Keratinocyte (primary cell): ENCODE data around the gene ADARB2. TPM values are rescaled to one million over a fixed set of nuclear protein-coding genes. Genes with fewer than 3 reads are reported as not detected.

ENCODE experiments used
- DNase-seq: peaks from one replicate; pipeline ENCODE4 v3.0.0-alpha.2; 2011; ENCODE audit warnings: low read depth, missing footprints, low spot score
- FAIRE-seq: peaks from 2 replicates; lab custom pipeline; 2011; peaks lifted over from hg19 to GRCh38; lab: Jason Lieb, UNC
- H2AFZ ChIP-seq: 2 replicates; pipeline ENCODE4 v1.6.0; 2012; ENCODE audit warnings: low read length, control low read depth, inconsistent platforms; ENCODE audit not compliant: control insufficient read depth
- H3K27ac ChIP-seq: 2 replicates; pipeline ENCODE4 v1.5.1; 2011; ENCODE audit warnings: low read length; ENCODE audit not compliant: control insufficient read depth, insufficient read depth
- H3K27me3 ChIP-seq: 3 replicates; pipeline ENCODE4 v1.6.0; 2011; ENCODE audit warnings: low read length; ENCODE audit not compliant: control insufficient read depth, insufficient read depth; ENCODE audit errors: extremely low read depth
- H3K36me3 ChIP-seq, 2 experiments: 2 replicates in 1 of 2; 3 replicates in 1 of 2; pipeline ENCODE4 v1.5.1; 2011; ENCODE audit warnings: low read length in 2 of 2, mild to moderate bottlenecking in 1 of 2; ENCODE audit not compliant: control insufficient read depth in 2 of 2, insufficient read depth in 2 of 2; ENCODE audit errors: extremely low read depth in 1 of 2
- H3K4me1 ChIP-seq: 3 replicates; pipeline ENCODE4 v1.5.1; 2011; ENCODE audit warnings: low read length; ENCODE audit not compliant: control insufficient read depth, insufficient read depth; ENCODE audit errors: extremely low read depth
- H3K4me2 ChIP-seq: 3 replicates; pipeline ENCODE4 v1.6.0; 2011; ENCODE audit warnings: low read depth, low read length; ENCODE audit not compliant: control insufficient read depth, insufficient read depth; ENCODE audit errors: extremely low read depth
- H3K4me3 ChIP-seq, 3 experiments: fragments of 200-600 bp in 1 of 3; sonication (generic) in 1 of 3; 2 replicates in 2 of 3; 3 replicates in 1 of 3; pipeline ENCODE4 v1.5.1; 2011 to 2016; ENCODE audit warnings: low read length in 3 of 3, mild to moderate bottlenecking in 3 of 3, control low read depth in 2 of 3, inconsistent platforms in 1 of 3, low read depth in 1 of 3, mixed read lengths in 1 of 3, mixed run types in 1 of 3, moderate library complexity in 1 of 3; ENCODE audit not compliant: control insufficient read depth in 2 of 3, insufficient read depth in 2 of 3; ENCODE audit errors: extremely low read depth in 1 of 3
- H3K79me2 ChIP-seq: 2 replicates; pipeline ENCODE4 v1.6.0; 2012; ENCODE audit warnings: low read length; ENCODE audit not compliant: control insufficient read depth, insufficient read depth
- H3K9ac ChIP-seq: 3 replicates; pipeline ENCODE4 v1.6.0; 2011; ENCODE audit warnings: low read length; ENCODE audit not compliant: control insufficient read depth, insufficient read depth; ENCODE audit errors: extremely low read depth
- H3K9me1 ChIP-seq: 3 replicates; pipeline ENCODE4 v1.6.0; 2011; ENCODE audit warnings: low read length; ENCODE audit not compliant: control insufficient read depth, insufficient read depth; ENCODE audit errors: extremely low read depth
- H3K9me3 ChIP-seq: 2 replicates; pipeline ENCODE4 v1.5.1; 2012; ENCODE audit warnings: low read depth, low read length; ENCODE audit not compliant: control insufficient read depth
- H4K20me1 ChIP-seq: 3 replicates; pipeline ENCODE4 v1.6.0; 2011; ENCODE audit warnings: low read length; ENCODE audit not compliant: control insufficient read depth, insufficient read depth; ENCODE audit errors: extremely low read depth
- EZH2 ChIP-seq: IDR thresholded peaks from one replicate; pipeline ENCODE4 v1.6.1; 2012; ENCODE audit warnings: inconsistent platforms, mild to moderate bottlenecking, low read length, moderate library complexity
- dilution Hi-C: fragments of 300-500 bp; cut with MboI; formaldehyde crosslinking; loops from one replicate; pipeline ENCODE4 v1.7.0; 2020; ENCODE audit warnings: low sequenced_read_pairs; ENCODE audit not compliant: extremely low pct_ligation_motif_present
- polyA plus RNA-seq, 5 experiments: library from polyadenylated mRNA; depleted of rRNA in 3 of 5; stranded (reverse) in 3 of 5; stranded (forward) in 1 of 5; unstranded in 1 of 5; fragments of >200 nt; gene quantifications; 1 replicate in 1 of 5; 2 replicates in 3 of 5; 3 replicates in 1 of 5; pipeline versions ENCODE4 v1.2.1 to v1.2.3, GENCODE V29; 2011 to 2012; ENCODE audit warnings: missing spikeins in 2 of 5, low read depth in 1 of 5, low replicate concordance in 1 of 5
- TF ChIP-seq, protein P1 (sequence below), 3 experiments: IDR thresholded peaks in 1 of 3; conservative IDR thresholded peaks in 1 of 3; optimal IDR thresholded peaks in 1 of 3; 2 replicates in 2 of 3; 3 replicates in 1 of 3; pipeline versions ENCODE3 to v1.5.1; 2011; ENCODE audit warnings: low read length in 3 of 3, mild to moderate bottlenecking in 3 of 3, moderate library complexity in 2 of 3, control low read depth in 1 of 3, inconsistent platforms in 1 of 3; ENCODE audit not compliant: insufficient read depth in 2 of 3; ENCODE audit errors: extremely low read depth in 1 of 3

The ADARB2 gene
- polyA plus RNA-seq, 1 donor (not counting 4 experiments of a cell fraction or from before 2014, with no cell fraction given) = not detected

DNA sequence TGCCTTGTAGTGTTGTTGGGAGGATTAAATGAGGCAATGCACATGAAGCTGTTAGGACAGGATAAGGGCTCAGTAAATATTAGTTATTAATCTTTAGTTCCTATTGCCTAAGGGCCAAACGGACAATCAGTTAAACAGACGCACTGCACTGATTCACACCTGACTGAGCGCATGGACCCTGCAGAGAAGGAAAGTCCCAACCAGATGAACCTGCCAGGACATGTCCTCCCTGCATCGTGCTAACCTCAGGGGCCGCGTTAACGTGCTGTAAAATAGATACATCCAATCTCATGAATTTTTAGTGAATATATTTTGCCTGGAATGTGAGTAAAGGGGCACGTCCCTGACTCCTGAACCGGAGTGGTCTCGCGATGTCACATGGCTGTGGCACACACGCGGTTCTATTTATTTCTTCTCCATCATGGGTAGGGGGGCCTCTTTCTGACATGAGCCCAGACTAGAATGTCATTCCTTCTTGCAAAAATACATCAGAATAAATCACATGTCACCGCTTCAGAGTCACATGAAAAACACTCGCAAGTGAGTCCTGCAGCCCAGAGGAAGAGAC is 12.3 kb downstream of the ADARB2 start:
- Histone ChIP-seq H4K20me1 (no peaks in the 10 kb centered on the region), H3K9ac (no peak overlapping the region), H3K4me1 (peaks cover 5% of the 10 kb centered on the region), H3K27me3 (no peaks in the 10 kb centered on the region), H3K79me2 (no peaks in the 10 kb centered on the region), H2AFZ (peak overlapping the region; percentile 63), H3K9me1 (no peaks in the 10 kb centered on the region), H3K4me2 (no peak overlapping the region), H3K4me3 (no peak overlapping the region), H3K9me3 (no peaks in the 10 kb centered on the region), H3K36me3 (no peaks in the 10 kb centered on the region), H3K27ac (peak overlapping the region; percentile 25)
- FAIRE-seq = peak; percentile 81
- DNase-seq = peak; percentile 1
- TF ChIP-seq, protein P1, sequence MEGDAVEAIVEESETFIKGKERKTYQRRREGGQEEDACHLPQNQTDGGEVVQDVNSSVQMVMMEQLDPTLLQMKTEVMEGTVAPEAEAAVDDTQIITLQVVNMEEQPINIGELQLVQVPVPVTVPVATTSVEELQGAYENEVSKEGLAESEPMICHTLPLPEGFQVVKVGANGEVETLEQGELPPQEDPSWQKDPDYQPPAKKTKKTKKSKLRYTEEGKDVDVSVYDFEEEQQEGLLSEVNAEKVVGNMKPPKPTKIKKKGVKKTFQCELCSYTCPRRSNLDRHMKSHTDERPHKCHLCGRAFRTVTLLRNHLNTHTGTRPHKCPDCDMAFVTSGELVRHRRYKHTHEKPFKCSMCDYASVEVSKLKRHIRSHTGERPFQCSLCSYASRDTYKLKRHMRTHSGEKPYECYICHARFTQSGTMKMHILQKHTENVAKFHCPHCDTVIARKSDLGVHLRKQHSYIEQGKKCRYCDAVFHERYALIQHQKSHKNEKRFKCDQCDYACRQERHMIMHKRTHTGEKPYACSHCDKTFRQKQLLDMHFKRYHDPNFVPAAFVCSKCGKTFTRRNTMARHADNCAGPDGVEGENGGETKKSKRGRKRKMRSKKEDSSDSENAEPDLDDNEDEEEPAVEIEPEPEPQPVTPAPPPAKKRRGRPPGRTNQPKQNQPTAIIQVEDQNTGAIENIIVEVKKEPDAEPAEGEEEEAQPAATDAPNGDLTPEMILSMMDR (optimal IDR thresholded peaks at IDR 0.05 in 1 of 3, IDR thresholded peaks at IDR 0.05 in 1 of 3, conservative IDR thresholded peaks at IDR 0.05 in 1 of 3; ENCODE audit: extremely low read depth in 1 of 3, insufficient read depth in 2 of 3, low read length in 3 of 3) = no peak
- TF ChIP-seq EZH2 = no peak
- dilution Hi-C loops = no loop called here

DNA sequence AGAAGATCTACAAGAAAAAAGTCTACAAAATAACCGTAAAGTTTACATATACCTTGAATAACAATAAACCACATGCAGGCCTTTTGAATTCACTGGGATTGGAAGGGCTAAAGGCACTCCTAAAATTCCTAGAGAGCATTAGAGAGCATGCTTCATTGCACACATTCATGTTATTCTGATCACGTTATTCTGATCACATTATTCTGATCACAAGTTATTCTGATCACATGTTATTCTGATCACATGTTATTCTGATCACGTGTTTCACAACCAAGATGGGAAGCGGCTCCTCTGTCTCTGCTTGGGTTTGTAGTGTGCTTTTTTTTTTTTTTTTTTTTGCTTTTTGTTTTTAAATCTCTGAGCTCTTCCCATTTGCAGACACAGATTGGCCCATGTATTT is 20.5 kb downstream of the ADARB2 start:
- Histone ChIP-seq H3K4me1 (no peaks in the 10 kb centered on the region), H3K27ac (no peak overlapping the region), H3K9me3 (no peaks in the 10 kb centered on the region), H3K9me1 (no peaks in the 10 kb centered on the region), H3K9ac (no peak overlapping the region), H3K4me2 (no peak overlapping the region), H2AFZ (no peak overlapping the region), H3K4me3 (no peak overlapping the region), H3K79me2 (no peaks in the 10 kb centered on the region), H3K27me3 (no peaks in the 10 kb centered on the region), H4K20me1 (no peaks in the 10 kb centered on the region), H3K36me3 (no peaks in the 10 kb centered on the region)
- FAIRE-seq (no peak), DNase-seq (no peak)
- dilution Hi-C loops = no loop called here
- TF ChIP-seq, protein P1 (optimal IDR thresholded peaks at IDR 0.05 in 1 of 3, IDR thresholded peaks at IDR 0.05 in 1 of 3, conservative IDR thresholded peaks at IDR 0.05 in 1 of 3; ENCODE audit: extremely low read depth in 1 of 3, insufficient read depth in 2 of 3, low read length in 3 of 3) = no peak
- TF ChIP-seq EZH2 = no peak
